Measurements from ENCODE around the gene EXT2.

The EXT2 gene

GRCh38 chr11:44205352-44205751 is 109.9 kb downstream of the EXT2 start:
- no peak for DNase-seq
- no peaks in the 10 kb centered on the region for H3K27me3 ChIP-seq (ENCODE audit: insufficient read depth, low read depth, severe bottlenecking)
- peaks cover 4% of the 10 kb centered on the region for H3K36me3 ChIP-seq
- no peaks in the 10 kb centered on the region for H3K9me3 ChIP-seq (ENCODE audit: severe bottlenecking)
- TF ChIP-seq CTCF (IDR thresholded peaks at IDR 0.05; ENCODE audit: low read depth, low read length): no peak
- no peak overlapping the region for H3K4me3 ChIP-seq (ENCODE audit: low read depth, low read length)
- no peak overlapping the region for H3K27ac ChIP-seq

GRCh38 chr11:44205836-44206235 is 110.4 kb downstream of the EXT2 start:
- no peaks in the 10 kb centered on the region for H3K9me3 ChIP-seq (ENCODE audit: severe bottlenecking)
- H3K27ac ChIP-seq: no peak overlapping the region
- DNase-seq: no peak
- H3K36me3 ChIP-seq: peaks cover 4% of the 10 kb centered on the region
- TF ChIP-seq CTCF (IDR thresholded peaks at IDR 0.05; ENCODE audit: low read depth, low read length): no peak
- no peaks in the 10 kb centered on the region for H3K27me3 ChIP-seq (ENCODE audit: insufficient read depth, low read depth, severe bottlenecking)
- H3K4me3 ChIP-seq (ENCODE audit: low read depth, low read length): no peak overlapping the region

GRCh38 chr11:44207292-44207691 is 111.8 kb downstream of the EXT2 start:
- no peak for TF ChIP-seq CTCF (IDR thresholded peaks at IDR 0.05; ENCODE audit: low read depth, low read length)
- Histone ChIP-seq H3K36me3 (peaks cover 4% of the 10 kb centered on the region), H3K9me3 (ENCODE audit: severe bottlenecking) (no peaks in the 10 kb centered on the region), H3K4me3 (ENCODE audit: low read depth, low read length) (no peak overlapping the region), H3K27ac (no peak overlapping the region), H3K27me3 (ENCODE audit: insufficient read depth, low read depth, severe bottlenecking) (no peaks in the 10 kb centered on the region)
- no peak for DNase-seq

GRCh38 chr11:44208976-44209603 is 113.6 kb downstream of the EXT2 start:
- Histone ChIP-seq H3K27ac (no peak overlapping the region), H3K9me3 (ENCODE audit: severe bottlenecking) (no peaks in the 10 kb centered on the region), H3K36me3 (peaks cover 4% of the 10 kb centered on the region), H3K27me3 (ENCODE audit: insufficient read depth, low read depth, severe bottlenecking) (no peaks in the 10 kb centered on the region), H3K4me3 (ENCODE audit: low read depth, low read length) (no peak overlapping the region)
- no peak for TF ChIP-seq CTCF (IDR thresholded peaks at IDR 0.05; ENCODE audit: low read depth, low read length)
- DNase-seq: no peak

- Histone ChIP-seq H3K9me3 (ENCODE audit: severe bottlenecking) (no peaks in the 10 kb centered on the region), H3K27ac (no peak overlapping the region)
Observed at GRCh38 chr11:44212128-44212527, 116.7 kb downstream of the EXT2 start.

More at GRCh38 chr11:44212128-44212527, 116.7 kb downstream of the EXT2 start:
- Histone ChIP-seq H3K4me3 (ENCODE audit: low read depth, low read length) (no peak overlapping the region), H3K36me3 (peaks cover 4% of the 10 kb centered on the region), H3K27me3 (ENCODE audit: insufficient read depth, low read depth, severe bottlenecking) (no peaks in the 10 kb centered on the region)
- no peak for DNase-seq
- no peak for TF ChIP-seq CTCF (IDR thresholded peaks at IDR 0.05; ENCODE audit: low read depth, low read length)

Measured in WERI-Rb-1 (cell line).